HepG2 (cell line): ENCODE data around the gene NUDCD2. TPM values are rescaled to one million over a fixed set of nuclear protein-coding genes. Genes with fewer than 3 reads are reported as not detected.

Source experiments
- ATAC-seq: fragments of 200-7000 bp; cut with Tn5 transposase; 3 replicates; pipeline ENCODE4 v1.9.1; 2020; ENCODE audit warnings: mild to moderate bottlenecking, moderate library complexity
- BruUV-seq: library from RNA; stranded (reverse); fragments of 400-500 nt; replicated peaks from 2 replicates; lab custom pipeline; 2021; lab: Mats Ljungman, UMichigan
- CTCF ChIA-PET: fragments of 300-600 bp; formaldehyde crosslinking; extraction: SDS; loops from one replicate; lab custom pipeline; 2021; ENCODE audit warnings: low total read pairs, inconsistent platforms, low intra/inter-chr PET ratio; lab: Yijun Ruan, JAX
- POLR2A ChIA-PET: fragments of 350-600 bp; sonication (Branson Sonifier 250); formaldehyde crosslinking; loops from one replicate; lab custom pipeline; 2020; ENCODE audit warnings: antibody characterized with exemption, inconsistent platforms; lab: Yijun Ruan, JAX
- DNase-seq: peaks from one replicate; pipeline ENCODE4 v3.0.0-alpha.2; 2015; ENCODE audit warnings: low spot score
- FAIRE-seq: peaks from 3 replicates; lab custom pipeline; 2011; peaks lifted over from hg19 to GRCh38; lab: Jason Lieb, UNC
- H2AFZ ChIP-seq: one replicate; pipeline ENCODE4 v1.6.1; 2011; ENCODE audit warnings: low read length, inconsistent platforms
- H3K27ac ChIP-seq: fragments of 300-600 bp; 3 replicates; pipeline ENCODE4 v1.8.0; 2011; ENCODE audit warnings: mixed run types, mild to moderate bottlenecking, mixed read lengths, low read length, inconsistent platforms; ENCODE audit not compliant: insufficient read depth; ENCODE audit errors: extremely low read length
- H3K27me3 ChIP-seq, 2 experiments: fragments of 200-600 bp in 1 of 2; 2 replicates in 1 of 2; 3 replicates in 1 of 2; pipeline versions ENCODE4 v1.6.0 to v1.8.0; 2011; ENCODE audit warnings: low read length in 2 of 2, mild to moderate bottlenecking in 2 of 2, moderate library complexity in 2 of 2, inconsistent platforms in 1 of 2; ENCODE audit not compliant: insufficient read depth in 2 of 2, control insufficient read depth in 1 of 2
- H3K36me3 ChIP-seq, 2 experiments: fragments of 200-600 bp in 1 of 2; replicated peaks in 1 of 2; 2 replicates in 1 of 2; 3 replicates in 1 of 2; pipeline versions ENCODE4 v1.5.1 to v1.8.0; 2011; ENCODE audit warnings: low read length in 2 of 2, inconsistent platforms in 1 of 2; ENCODE audit not compliant: insufficient read depth in 2 of 2, control insufficient read depth in 1 of 2
- H3K4me1 ChIP-seq: 2 replicates; pipeline ENCODE4 v1.5.1; 2012; ENCODE audit warnings: low read length, inconsistent platforms; ENCODE audit not compliant: insufficient read depth
- H3K4me2 ChIP-seq: 2 replicates; pipeline ENCODE4 v1.6.0; 2011; ENCODE audit warnings: low read depth, low read length, inconsistent platforms
- H3K4me3 ChIP-seq, 3 experiments: fragments of 200-600 bp in 1 of 3; sonication (generic), shearing (Covaris generic) in 1 of 3; replicated peaks in 1 of 3; 2 replicates each; pipeline ENCODE4 v1.5.1; 2011 to 2016; ENCODE audit warnings: low read length in 3 of 3, inconsistent platforms in 2 of 3, low read depth in 2 of 3, mild to moderate bottlenecking in 2 of 3, control low read depth in 1 of 3, mixed read lengths in 1 of 3; ENCODE audit not compliant: insufficient read depth in 1 of 3
- H3K79me2 ChIP-seq: one replicate; pipeline ENCODE4 v1.6.1; 2011; ENCODE audit warnings: low read length, inconsistent platforms; ENCODE audit not compliant: insufficient read depth
- H3K9ac ChIP-seq: 2 replicates; pipeline ENCODE4 v1.6.0; 2011; ENCODE audit warnings: mild to moderate bottlenecking, low read depth, low read length, inconsistent platforms; ENCODE audit not compliant: insufficient read depth
- H3K9me3 ChIP-seq: 2 replicates; pipeline ENCODE4 v1.5.1; 2012; ENCODE audit warnings: mild to moderate bottlenecking, low read length
- H4K20me1 ChIP-seq: 2 replicates; pipeline ENCODE4 v1.6.0; 2011; ENCODE audit warnings: inconsistent platforms, mild to moderate bottlenecking, low read length, moderate library complexity; ENCODE audit not compliant: insufficient read depth
- AGO1 ChIP-seq: fragments of 200-400 bp; formaldehyde crosslinking; IDR thresholded peaks from 2 replicates; pipeline ENCODE4 v1.6.1; 2017; ENCODE audit warnings: mild to moderate bottlenecking, low read depth, low read length, moderate library complexity; ENCODE audit not compliant: poor library complexity, severe bottlenecking
- FOXA3 ChIP-seq: IDR thresholded peaks from 2 replicates; pipeline ENCODE4 v1.6.1; 2016; ENCODE audit warnings: missing genetic modification reagents, missing compliant biosample characterization
- FOXJ3 ChIP-seq: sonication (generic); formaldehyde crosslinking; IDR thresholded peaks from 2 replicates; pipeline ENCODE4 v1.4.0; 2020; ENCODE audit warnings: missing genetic modification reagents, mild to moderate bottlenecking, borderline replicate concordance
- GATAD1 ChIP-seq: IDR thresholded peaks from 2 replicates; pipeline ENCODE4 v1.6.1; 2016; ENCODE audit warnings: missing genetic modification reagents, missing compliant biosample characterization
- HDAC1 ChIP-seq: sonication (generic); formaldehyde crosslinking; IDR thresholded peaks from 2 replicates; pipeline ENCODE4 v1.5.1; 2020; ENCODE audit warnings: mild to moderate bottlenecking, missing genetic modification reagents
- KLF12 ChIP-seq: sonication (generic); formaldehyde crosslinking; IDR thresholded peaks from 2 replicates; pipeline ENCODE4 v1.4.0; 2020; ENCODE audit warnings: missing genetic modification reagents, borderline replicate concordance
- MIER3 ChIP-seq: IDR thresholded peaks from 2 replicates; pipeline ENCODE4 v1.6.1; 2016; ENCODE audit warnings: missing compliant biosample characterization, borderline replicate concordance
- PHF20 ChIP-seq: sonication (generic); formaldehyde crosslinking; IDR thresholded peaks from 2 replicates; pipeline ENCODE4 v1.5.0; 2020; ENCODE audit warnings: mild to moderate bottlenecking, missing genetic modification reagents
- POLR2AphosphoS5 ChIP-seq: IDR thresholded peaks from 2 replicates; pipeline ENCODE4 v1.6.1; 2012; ENCODE audit warnings: low read depth, low read length
- RBM22 ChIP-seq: fragments of 200-400 bp; formaldehyde crosslinking; optimal IDR thresholded peaks from 2 replicates; pipeline ENCODE3; 2017; ENCODE audit warnings: mild to moderate bottlenecking, low read length, moderate library complexity
- TOE1 ChIP-seq: sonication (generic); formaldehyde crosslinking; IDR thresholded peaks from 2 replicates; pipeline ENCODE4 v1.4.0; 2020; ENCODE audit warnings: mild to moderate bottlenecking, missing genetic modification reagents
- ZNF558 ChIP-seq: sonication (generic); formaldehyde crosslinking; IDR thresholded peaks from 2 replicates; pipeline ENCODE4 v1.9.0; 2022; ENCODE audit warnings: mild to moderate bottlenecking, missing genetic modification reagents, borderline replicate concordance
- ZNF773 ChIP-seq: sonication (generic); formaldehyde crosslinking; IDR thresholded peaks from 2 replicates; pipeline ENCODE4 v1.4.0; 2020; ENCODE audit warnings: missing genetic modification reagents, borderline replicate concordance
- WGBS: methylation state at CpG from one replicate; pipeline ENCODE4 v1.1.6; 2017; ENCODE audit warnings: low lambda C conversion rate; 5-methylcytosine and 5-hydroxymethylcytosine counted together
- in situ Hi-C: cut with HindIII; loops from 2 replicates; pipeline ENCODE4 v1.10.0; 2017; ENCODE audit warnings: low pct_unique_long_range_greater_than_20kb; ENCODE audit not compliant: extremely low pct_ligation_motif_present
- intact Hi-C: fragments of 100-400 bp; cut with micrococcal nuclease; formaldehyde crosslinking; loops from one replicate; pipeline ENCODE4 v1.10.0; 2022; ENCODE audit not compliant: unreplicated experiment
- polyA plus RNA-seq, 8 experiments: library from polyadenylated mRNA; depleted of rRNA in 3 of 8; stranded (reverse) in 7 of 8; unstranded in 1 of 8; fragments of >200 nt; fragmentation: Illumina TruSeq in 4 of 8; extraction: Trizol in 4 of 8; gene quantifications; 2 replicates each; pipeline versions ENCODE4 v1.2.1 to v1.2.3, GENCODE V29; 2011 to 2016; ENCODE audit warnings: low read depth in 4 of 8, missing spikeins in 1 of 8, mixed read lengths in 1 of 8; ENCODE audit not compliant: insufficient read depth in 1 of 8
- total RNA-seq, 5 experiments: library from RNA; depleted of rRNA; stranded (reverse); fragments of >200 nt; fragmentation: Illumina TruSeq; extraction: Trizol; gene quantifications; 2 replicates each; pipeline ENCODE4 v1.2.3, GENCODE V29; 2016; ENCODE audit warnings: low read depth in 1 of 5
- TF ChIP-seq, protein P1 (sequence below): IDR thresholded peaks from 2 replicates; pipeline ENCODE4 v1.6.1; 2016; ENCODE audit warnings: low read depth, control low read depth
- TF ChIP-seq, protein P2 (sequence below): sonication (generic); formaldehyde crosslinking; conservative IDR thresholded peaks from 2 replicates; pipeline ENCODE4 v1.4.0; 2020; ENCODE audit warnings: mild to moderate bottlenecking, missing genetic modification reagents, moderate library complexity
- TF ChIP-seq, protein P3 (sequence below): sonication (generic); formaldehyde crosslinking; IDR thresholded peaks from 2 replicates; pipeline ENCODE4 v1.5.0; 2020; ENCODE audit warnings: mild to moderate bottlenecking, missing genetic modification reagents
- TF ChIP-seq, protein P4 (sequence below): sonication (generic); formaldehyde crosslinking; IDR thresholded peaks from 2 replicates; pipeline ENCODE4 v1.4.0; 2020; ENCODE audit warnings: missing genetic modification reagents

The NUDCD2 gene
- total and polyA plus RNA-seq, 2 of the 13 experiments (the other 11 are each of a cell fraction or from before 2014, with no cell fraction given), result 14.8 to 39.2 TPM

DNA sequence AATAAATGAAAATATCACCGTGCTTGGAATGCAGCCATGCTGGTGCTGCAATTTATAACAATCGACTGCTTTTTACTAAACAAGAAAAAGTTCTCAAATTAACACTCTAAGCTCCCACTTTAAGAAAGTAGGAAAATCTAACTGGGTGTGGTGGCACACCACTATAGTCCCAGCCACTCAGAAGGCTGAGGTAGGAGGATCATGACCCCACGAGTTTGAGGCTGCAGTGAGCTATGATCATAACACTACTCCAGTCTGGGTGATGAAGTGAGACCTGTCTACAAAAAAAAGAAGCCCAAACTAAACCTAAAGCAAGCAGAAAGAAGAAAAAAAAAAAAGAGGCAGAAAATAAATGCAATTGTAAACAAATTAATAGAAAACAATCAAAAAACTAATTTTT, 12.0 kb downstream of the NUDCD2 start:
- Histone ChIP-seq H3K4me2 (no peak overlapping the region), H3K36me3 (peaks cover 2 to 22% of the 10 kb centered on the region in 2 experiments; a peak in 3 of 5 replicates), H2AFZ (no peak overlapping the region), H4K20me1 (no peaks in the 10 kb centered on the region), H3K79me2 (no peaks in the 10 kb centered on the region), H3K4me3 (no peak overlapping the region), H3K4me1 (no peaks in the 10 kb centered on the region), H3K9ac (no peak overlapping the region), H3K27ac (no peak overlapping the region), H3K27me3 (no peaks in the 10 kb centered on the region), H3K9me3 (no peaks in the 10 kb centered on the region)
- POLR2A ChIA-PET, result interaction anchor here (1.2 to 4.5 kb wide), 3 partner anchors 9 to 12 kb away, joined by 3 to 23 read pairs (median 11); partner anchors contain the start of genes CCNG1, HMMR and NUDCD2
- CTCF ChIA-PET, result no interaction called here
- intact Hi-C loops (no loop called here), in situ Hi-C loops (no loop called here)
- FAIRE-seq, result no peak
- ATAC-seq, result no peak
- 100% methylated on average over 3 of the region's 3 CpGs for WGBS
- BruUV-seq, result no TSS peak
- DNase-seq, result no peak
- TF ChIP-seq FOXA3 (CRISPR knock-in tag) (no peak), FOXJ3 (CRISPR knock-in tag) (no peak), HDAC1 (CRISPR knock-in tag) (no peak), MIER3 (CRISPR knock-in tag) (no peak), PHF20 (CRISPR knock-in tag) (no peak), TOE1 (CRISPR knock-in tag) (no peak), GATAD1 (no peak), RBM22 (peak; percentile 69), AGO1 (no peak), ZNF773 (CRISPR knock-in tag) (no peak), KLF12 (CRISPR knock-in tag) (no peak), POLR2AphosphoS5 (peak; percentile 9; the same call in 1 of the 2 replicates), ZNF558 (CRISPR knock-in tag) (no peak)
- TF ChIP-seq, protein P1, sequence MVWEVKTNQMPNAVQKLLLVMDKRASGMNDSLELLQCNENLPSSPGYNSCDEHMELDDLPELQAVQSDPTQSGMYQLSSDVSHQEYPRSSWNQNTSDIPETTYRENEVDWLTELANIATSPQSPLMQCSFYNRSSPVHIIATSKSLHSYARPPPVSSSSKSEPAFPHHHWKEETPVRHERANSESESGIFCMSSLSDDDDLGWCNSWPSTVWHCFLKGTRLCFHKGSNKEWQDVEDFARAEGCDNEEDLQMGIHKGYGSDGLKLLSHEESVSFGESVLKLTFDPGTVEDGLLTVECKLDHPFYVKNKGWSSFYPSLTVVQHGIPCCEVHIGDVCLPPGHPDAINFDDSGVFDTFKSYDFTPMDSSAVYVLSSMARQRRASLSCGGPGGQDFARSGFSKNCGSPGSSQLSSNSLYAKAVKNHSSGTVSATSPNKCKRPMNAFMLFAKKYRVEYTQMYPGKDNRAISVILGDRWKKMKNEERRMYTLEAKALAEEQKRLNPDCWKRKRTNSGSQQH (CRISPR knock-in tag), result no peak
- TF ChIP-seq, protein P2, sequence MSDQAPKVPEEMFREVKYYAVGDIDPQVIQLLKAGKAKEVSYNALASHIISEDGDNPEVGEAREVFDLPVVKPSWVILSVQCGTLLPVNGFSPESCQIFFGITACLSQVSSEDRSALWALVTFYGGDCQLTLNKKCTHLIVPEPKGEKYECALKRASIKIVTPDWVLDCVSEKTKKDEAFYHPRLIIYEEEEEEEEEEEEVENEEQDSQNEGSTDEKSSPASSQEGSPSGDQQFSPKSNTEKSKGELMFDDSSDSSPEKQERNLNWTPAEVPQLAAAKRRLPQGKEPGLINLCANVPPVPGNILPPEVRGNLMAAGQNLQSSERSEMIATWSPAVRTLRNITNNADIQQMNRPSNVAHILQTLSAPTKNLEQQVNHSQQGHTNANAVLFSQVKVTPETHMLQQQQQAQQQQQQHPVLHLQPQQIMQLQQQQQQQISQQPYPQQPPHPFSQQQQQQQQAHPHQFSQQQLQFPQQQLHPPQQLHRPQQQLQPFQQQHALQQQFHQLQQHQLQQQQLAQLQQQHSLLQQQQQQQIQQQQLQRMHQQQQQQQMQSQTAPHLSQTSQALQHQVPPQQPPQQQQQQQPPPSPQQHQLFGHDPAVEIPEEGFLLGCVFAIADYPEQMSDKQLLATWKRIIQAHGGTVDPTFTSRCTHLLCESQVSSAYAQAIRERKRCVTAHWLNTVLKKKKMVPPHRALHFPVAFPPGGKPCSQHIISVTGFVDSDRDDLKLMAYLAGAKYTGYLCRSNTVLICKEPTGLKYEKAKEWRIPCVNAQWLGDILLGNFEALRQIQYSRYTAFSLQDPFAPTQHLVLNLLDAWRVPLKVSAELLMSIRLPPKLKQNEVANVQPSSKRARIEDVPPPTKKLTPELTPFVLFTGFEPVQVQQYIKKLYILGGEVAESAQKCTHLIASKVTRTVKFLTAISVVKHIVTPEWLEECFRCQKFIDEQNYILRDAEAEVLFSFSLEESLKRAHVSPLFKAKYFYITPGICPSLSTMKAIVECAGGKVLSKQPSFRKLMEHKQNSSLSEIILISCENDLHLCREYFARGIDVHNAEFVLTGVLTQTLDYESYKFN, result no peak
- TF ChIP-seq, protein P3, sequence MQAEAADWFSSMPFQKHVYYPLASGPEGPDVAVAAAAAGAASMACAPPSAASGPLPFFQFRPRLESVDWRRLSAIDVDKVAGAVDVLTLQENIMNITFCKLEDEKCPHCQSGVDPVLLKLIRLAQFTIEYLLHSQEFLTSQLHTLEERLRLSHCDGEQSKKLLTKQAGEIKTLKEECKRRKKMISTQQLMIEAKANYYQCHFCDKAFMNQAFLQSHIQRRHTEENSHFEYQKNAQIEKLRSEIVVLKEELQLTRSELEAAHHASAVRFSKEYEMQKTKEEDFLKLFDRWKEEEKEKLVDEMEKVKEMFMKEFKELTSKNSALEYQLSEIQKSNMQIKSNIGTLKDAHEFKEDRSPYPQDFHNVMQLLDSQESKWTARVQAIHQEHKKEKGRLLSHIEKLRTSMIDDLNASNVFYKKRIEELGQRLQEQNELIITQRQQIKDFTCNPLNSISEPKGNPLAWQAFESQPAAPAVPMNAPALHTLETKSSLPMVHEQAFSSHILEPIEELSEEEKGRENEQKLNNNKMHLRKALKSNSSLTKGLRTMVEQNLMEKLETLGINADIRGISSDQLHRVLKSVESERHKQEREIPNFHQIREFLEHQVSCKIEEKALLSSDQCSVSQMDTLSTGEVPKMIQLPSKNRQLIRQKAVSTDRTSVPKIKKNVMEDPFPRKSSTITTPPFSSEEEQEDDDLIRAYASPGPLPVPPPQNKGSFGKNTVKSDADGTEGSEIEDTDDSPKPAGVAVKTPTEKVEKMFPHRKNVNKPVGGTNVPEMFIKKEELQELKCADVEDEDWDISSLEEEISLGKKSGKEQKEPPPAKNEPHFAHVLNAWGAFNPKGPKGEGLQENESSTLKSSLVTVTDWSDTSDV (CRISPR knock-in tag), result no peak
- TF ChIP-seq, protein P4, sequence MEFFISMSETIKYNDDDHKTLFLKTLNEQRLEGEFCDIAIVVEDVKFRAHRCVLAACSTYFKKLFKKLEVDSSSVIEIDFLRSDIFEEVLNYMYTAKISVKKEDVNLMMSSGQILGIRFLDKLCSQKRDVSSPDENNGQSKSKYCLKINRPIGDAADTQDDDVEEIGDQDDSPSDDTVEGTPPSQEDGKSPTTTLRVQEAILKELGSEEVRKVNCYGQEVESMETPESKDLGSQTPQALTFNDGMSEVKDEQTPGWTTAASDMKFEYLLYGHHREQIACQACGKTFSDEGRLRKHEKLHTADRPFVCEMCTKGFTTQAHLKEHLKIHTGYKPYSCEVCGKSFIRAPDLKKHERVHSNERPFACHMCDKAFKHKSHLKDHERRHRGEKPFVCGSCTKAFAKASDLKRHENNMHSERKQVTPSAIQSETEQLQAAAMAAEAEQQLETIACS (CRISPR knock-in tag), result no peak
